ENCODE data around the gene MTRF1L. TPM values are rescaled to one million over a fixed set of nuclear protein-coding genes. Genes with fewer than 3 reads are reported as not detected.

MTRF1L gene
- total and polyA plus RNA-seq, 7 experiments from 2014 or later: 6.1 to 18.1 (median 10.6) TPM

DNA sequence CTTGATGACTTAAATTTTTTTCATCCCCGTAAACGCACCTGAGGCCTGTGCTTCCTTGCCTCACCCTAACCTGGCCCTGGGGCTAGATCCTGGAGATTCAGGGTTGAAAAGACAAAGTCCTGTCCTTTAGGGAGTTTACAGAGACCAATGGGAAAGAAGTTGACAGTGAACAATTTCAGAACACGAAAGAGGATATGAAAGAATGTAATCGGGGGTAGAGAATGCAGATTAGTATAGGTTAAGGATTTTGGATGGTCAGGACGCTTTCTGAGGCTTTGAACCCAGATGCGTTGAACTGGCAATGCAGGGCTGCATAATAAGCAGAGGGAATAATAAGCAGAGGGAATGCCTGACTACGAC lies 18.0 kb downstream of the MTRF1L start:
- H3K27me3 ChIP-seq (ENCODE audit: control insufficient read depth in 2 of 2, insufficient read depth in 2 of 2, low read length in 2 of 2): no peaks in the 10 kb centered on the region
- peak overlapping the region; percentile 87 to 99 (median 95) for H3K27ac Mint-ChIP-seq
- peaks cover 10 to 20% of the 10 kb centered on the region in 2 donors for H3K4me1 ChIP-seq (ENCODE audit: control insufficient read depth in 2 of 2, insufficient read depth in 2 of 2, low read length in 2 of 2)
- ATAC-seq (no peak), DNase-seq (no peak)
- no peaks in the 10 kb centered on the region for H3K9me3 ChIP-seq (ENCODE audit: control insufficient read depth in 2 of 3, low read length in 3 of 3)
- no peaks in the 10 kb centered on the region for H3K27me3 Mint-ChIP-seq
- POLR2A ChIA-PET: interaction anchor here (2.1 kb wide), 1 partner anchor 17 kb away, joined by 16 read pairs; the partner anchor contains the start of gene MTRF1L
- H3K4me1 Mint-ChIP-seq: peaks cover 30 to 54% (median 41%) of the 10 kb centered on the region in 7 donors
- peak overlapping the region; percentile 92 to 100 (median 96) for H3K4me3 Mint-ChIP-seq
- peaks cover 0 to 4% (median 0%) of the 10 kb centered on the region in 3 experiments for H3K36me3 ChIP-seq (ENCODE audit: control insufficient read depth in 2 of 3, insufficient read depth in 3 of 3, low read length in 3 of 3)
- H3K4me3 ChIP-seq (ENCODE audit: low read length): peak overlapping the region; percentile 94
- intact Hi-C loops (cut with micrococcal nuclease): loop anchor here in 1 of 2 donors (2.0 to 5.0 kb wide), 3 partner anchors 40 to 1748 kb away; partner anchors contain the start of gene SCAF8
- peaks cover 0 to 6% (median 0%) of the 10 kb centered on the region in 11 donors for H3K9me3 Mint-ChIP-seq
- H3K27ac ChIP-seq (ENCODE audit: low read depth, low read length): peak overlapping the region; percentile 89
- peaks cover 0 to 22% (median 3%) of the 10 kb centered on the region in 5 donors for H3K36me3 Mint-ChIP-seq
- CTCF ChIA-PET: interaction anchor here (1.1 kb wide), 1 partner anchor 14 kb away, joined by 3 read pairs; no protein-coding TSS in a partner anchor

- ChIA-PET CTCF (interaction anchor here (0.8 kb wide), 1 partner anchor 24 kb away, joined by 3 read pairs; no protein-coding TSS in a partner anchor), POLR2A (interaction anchor here (0.7 to 2.1 kb wide), 6 partner anchors 13 to 1594 kb away, joined by 3 to 16 read pairs (median 4); partner anchors contain the start of gene MTRF1L)
- Histone ChIP-seq H3K36me3 (ENCODE audit: control insufficient read depth in 2 of 3, insufficient read depth in 3 of 3, low read length in 3 of 3) (peaks cover 0 to 4% (median 0%) of the 10 kb centered on the region in 3 experiments), H3K27me3 (ENCODE audit: control insufficient read depth in 2 of 2, insufficient read depth in 2 of 2, low read length in 2 of 2) (no peaks in the 10 kb centered on the region), H3K9me3 (ENCODE audit: control insufficient read depth in 2 of 3, low read length in 3 of 3) (no peaks in the 10 kb centered on the region), H3K4me3 (ENCODE audit: low read length) (peak overlapping the region; percentile 94), H3K27ac (ENCODE audit: low read depth, low read length) (peak overlapping the region; percentile 89), H3K4me1 (ENCODE audit: control insufficient read depth in 2 of 2, insufficient read depth in 2 of 2, low read length in 2 of 2) (peaks cover 10 to 20% of the 10 kb centered on the region in 2 donors)
- Mint-ChIP-seq H3K4me3 (peak overlapping the region; percentile 92 to 100 (median 96)), H3K9me3 (peaks cover 0 to 6% (median 0%) of the 10 kb centered on the region in 11 donors), H3K27ac (peak overlapping the region; percentile 87 to 99 (median 95)), H3K36me3 (peaks cover 0 to 22% (median 3%) of the 10 kb centered on the region in 5 donors), H3K27me3 (no peaks in the 10 kb centered on the region), H3K4me1 (peaks cover 30 to 58% (median 43%) of the 10 kb centered on the region in 7 donors)
- intact Hi-C loops (cut with micrococcal nuclease): loop anchor here (2.0 to 5.0 kb wide), 8 partner anchors 41 to 1749 kb away; partner anchors contain the start of genes RMND1 (in 2 of the 2), SCAF8 (in 2 of the 2) and ZBTB2 (in 2 of the 2)
- DNase-seq (peak in 3 of 9 donors; percentile 85 to 98 (median 92)), ATAC-seq (peak; percentile 8)
Observed at GRCh38 chr6:152983637-152984512, 18.6 kb downstream of the MTRF1L start.

DNA sequence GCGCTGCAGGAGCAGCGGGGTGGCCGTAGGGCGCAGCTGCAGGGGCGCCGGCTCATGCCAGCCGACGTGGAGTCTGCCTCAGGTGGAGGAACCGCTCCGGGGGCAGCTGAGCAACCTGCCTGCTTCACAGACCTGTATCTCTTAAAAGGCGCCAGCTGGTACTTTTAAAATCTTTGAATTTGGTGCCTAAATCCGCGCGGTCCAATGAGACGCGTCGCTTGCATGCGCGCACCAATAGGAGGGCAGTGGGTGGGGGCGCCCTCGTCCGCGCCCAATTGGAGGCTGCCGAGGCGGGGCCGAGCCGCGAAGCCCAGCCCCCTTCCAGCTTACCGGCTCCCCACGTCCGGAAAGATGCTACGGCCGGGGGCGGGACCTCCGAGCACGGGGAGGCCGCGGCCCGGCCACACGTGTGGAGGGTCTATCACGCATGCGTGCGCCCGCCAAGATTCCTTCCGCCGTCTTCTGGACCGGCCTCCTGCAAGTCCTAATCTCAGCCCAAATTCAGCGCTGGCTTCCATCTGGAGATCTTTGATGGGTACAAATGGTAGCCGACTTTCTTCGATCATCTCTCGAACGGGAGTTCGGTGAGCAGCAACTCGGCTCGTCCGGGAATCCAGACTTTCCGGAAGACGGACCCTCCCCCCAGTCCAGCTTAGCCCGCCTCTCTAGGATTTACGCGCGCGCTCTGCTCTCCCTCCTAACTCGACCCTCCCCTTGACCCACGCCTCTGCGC lies 19.4 kb downstream of the MTRF1L start, which contains the start of gene FBXO5:
FBXO5 (minus strand) TSS at position 138 of the 733 bp plus-strand sequence; CDS start at position 56, 82 bp downstream.
- intact Hi-C loops (cut with micrococcal nuclease): loop anchor here (2.0 to 5.0 kb wide), 8 partner anchors 42 to 1750 kb away; partner anchors contain the start of genes RMND1 (in 2 of the 2), SCAF8 (in 2 of the 2) and ZBTB2 (in 2 of the 2)
- Histone ChIP-seq H3K4me1 (ENCODE audit: control insufficient read depth in 2 of 2, insufficient read depth in 2 of 2, low read length in 2 of 2) (peaks cover 10 to 20% of the 10 kb centered on the region in 2 donors), H3K4me3 (ENCODE audit: low read length) (peak within 1 kb of the TSS; percentile 94), H3K27me3 (ENCODE audit: control insufficient read depth in 2 of 2, insufficient read depth in 2 of 2, low read length in 2 of 2) (no peaks in the 10 kb centered on the region), H3K9me3 (ENCODE audit: control insufficient read depth in 2 of 3, low read length in 3 of 3) (no peaks in the 10 kb centered on the region), H3K36me3 (ENCODE audit: control insufficient read depth in 2 of 3, insufficient read depth in 3 of 3, low read length in 3 of 3) (peaks cover 0 to 4% (median 0%) of the 10 kb centered on the region in 3 experiments), H3K27ac (ENCODE audit: low read depth, low read length) (peak within 1 kb of the TSS; percentile 89)
- Mint-ChIP-seq H3K36me3 (peaks cover 0 to 25% (median 3%) of the 10 kb centered on the region in 5 donors), H3K27me3 (no peaks in the 10 kb centered on the region), H3K4me3 (peak within 1 kb of the TSS; percentile 92 to 100 (median 96)), H3K4me1 (peaks cover 33 to 58% (median 43%) of the 10 kb centered on the region in 7 donors), H3K9me3 (peaks cover 0 to 6% (median 0%) of the 10 kb centered on the region in 11 donors), H3K27ac (peak within 1 kb of the TSS; percentile 87 to 99 (median 95))
- peak; percentile 97 for ATAC-seq
- ChIA-PET POLR2A (interaction anchor here (0.7 to 2.1 kb wide), 6 partner anchors 14 to 1594 kb away, joined by 3 to 16 read pairs (median 4); partner anchors contain the start of gene MTRF1L), CTCF (interaction anchor here (0.8 kb wide), 1 partner anchor 25 kb away, joined by 3 read pairs; no protein-coding TSS in a partner anchor)
- peak; percentile 94 to 98 (median 96) for DNase-seq

DNA sequence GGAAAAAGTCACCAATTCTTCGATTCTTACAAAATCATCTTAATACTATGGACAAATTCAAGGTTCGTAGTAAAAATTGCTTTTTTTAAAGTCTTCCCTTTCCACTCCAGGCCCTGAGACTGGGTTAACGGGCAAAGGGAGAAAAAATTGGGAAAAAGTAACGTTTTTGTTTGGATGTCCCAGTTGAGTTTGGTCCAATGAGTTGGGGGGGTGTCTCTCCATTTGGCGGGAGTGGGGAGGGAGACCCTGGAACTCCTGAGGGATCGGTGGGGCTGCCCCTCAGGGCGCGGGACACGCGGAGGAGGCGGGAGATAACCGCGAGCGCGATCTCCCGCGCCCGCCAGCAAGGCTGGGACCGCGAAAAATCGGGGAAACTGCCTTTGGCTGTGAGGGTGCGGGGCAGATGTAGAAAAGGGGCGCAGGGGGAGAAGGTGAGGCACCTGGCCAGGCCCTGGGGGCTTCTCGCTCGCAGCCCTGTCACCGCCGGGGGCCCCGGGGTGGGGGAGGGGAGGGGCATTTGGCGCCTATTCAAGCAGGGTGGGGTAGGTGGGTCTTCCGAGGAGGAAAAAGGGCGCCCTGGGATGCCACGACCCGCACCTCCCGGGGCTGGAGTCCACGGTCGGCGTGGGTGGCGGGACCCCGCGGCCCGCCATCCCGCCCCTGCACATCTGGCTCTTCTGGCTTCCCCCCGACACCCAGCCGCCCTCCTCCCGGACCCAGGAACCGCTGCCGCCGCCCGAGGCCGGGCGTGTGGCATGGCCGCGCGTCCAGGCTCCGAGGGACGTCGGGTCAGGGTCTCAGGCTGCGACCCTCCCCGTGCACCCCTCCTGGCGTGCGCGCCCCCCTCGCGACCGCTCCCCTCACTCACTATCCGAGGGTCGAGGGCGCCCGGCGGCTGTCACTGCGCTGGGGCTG lies 20.3 kb downstream of the MTRF1L start:
- POLR2A ChIA-PET: interaction anchor here (1.2 to 2.1 kb wide), 4 partner anchors 14 to 1593 kb away, joined by 4 to 16 read pairs (median 5); partner anchors contain the start of gene MTRF1L
- intact Hi-C loops (cut with micrococcal nuclease): loop anchor here (1.0 to 5.0 kb wide), 9 partner anchors 21 to 1751 kb away; partner anchors contain the start of genes RMND1 (in 2 of the 2), SCAF8 (in 2 of the 2) and ZBTB2 (in 2 of the 2)
- Histone ChIP-seq H3K27me3 (ENCODE audit: control insufficient read depth in 2 of 2, insufficient read depth in 2 of 2, low read length in 2 of 2) (no peaks in the 10 kb centered on the region), H3K9me3 (ENCODE audit: control insufficient read depth in 2 of 3, low read length in 3 of 3) (no peaks in the 10 kb centered on the region), H3K4me3 (ENCODE audit: low read length) (peak overlapping the region; percentile 94), H3K4me1 (ENCODE audit: control insufficient read depth in 2 of 2, insufficient read depth in 2 of 2, low read length in 2 of 2) (peaks cover 10 to 20% of the 10 kb centered on the region in 2 donors), H3K27ac (ENCODE audit: low read depth, low read length) (no peak overlapping the region), H3K36me3 (ENCODE audit: control insufficient read depth in 2 of 3, insufficient read depth in 3 of 3, low read length in 3 of 3) (peaks cover 0 to 4% (median 0%) of the 10 kb centered on the region in 3 experiments)
- Mint-ChIP-seq H3K36me3 (peaks cover 0 to 25% (median 3%) of the 10 kb centered on the region in 5 donors), H3K9me3 (peaks cover 0 to 6% (median 0%) of the 10 kb centered on the region in 11 donors), H3K27me3 (no peaks in the 10 kb centered on the region), H3K27ac (peak overlapping the region in 1 of 9 donors; percentile 99), H3K4me1 (peaks cover 32 to 58% (median 42%) of the 10 kb centered on the region in 7 donors), H3K4me3 (peak overlapping the region; percentile 92 to 100 (median 96))
- CTCF ChIA-PET: interaction anchor here (0.8 kb wide), 1 partner anchor 26 kb away, joined by 3 read pairs; no protein-coding TSS in a partner anchor
- DNase-seq (peak in 2 of 9 donors; percentile 12 to 54), ATAC-seq (no peak)

GRCh38 chr6:152981219-152981618 lies 21.3 kb downstream of the MTRF1L start:
- Mint-ChIP-seq H3K9me3 (peaks cover 0 to 6% (median 0%) of the 10 kb centered on the region in 11 donors), H3K27ac (peak overlapping the region in 1 of 9 donors; percentile 3), H3K27me3 (no peaks in the 10 kb centered on the region), H3K4me3 (peak overlapping the region in 9 of 10 donors; percentile 0 to 84 (median 36)), H3K36me3 (peaks cover 0 to 23% (median 11%) of the 10 kb centered on the region in 5 donors), H3K4me1 (peaks cover 34 to 61% (median 46%) of the 10 kb centered on the region in 7 donors)
- peaks cover 0 to 4% (median 0%) of the 10 kb centered on the region in 3 experiments for H3K36me3 ChIP-seq (ENCODE audit: control insufficient read depth in 2 of 3, insufficient read depth in 3 of 3, low read length in 3 of 3)
- no peaks in the 10 kb centered on the region for H3K9me3 ChIP-seq (ENCODE audit: control insufficient read depth in 2 of 3, low read length in 3 of 3)
- intact Hi-C loops (cut with micrococcal nuclease): loop anchor here (1.0 to 5.0 kb wide), 3 partner anchors 22 to 1751 kb away; partner anchors contain the start of gene SCAF8 (in 1 of the 2)
- H3K4me3 ChIP-seq (ENCODE audit: low read length): no peak overlapping the region
- H3K27ac ChIP-seq (ENCODE audit: low read depth, low read length): no peak overlapping the region
- POLR2A ChIA-PET: no interaction called here
- H3K27me3 ChIP-seq (ENCODE audit: control insufficient read depth in 2 of 2, insufficient read depth in 2 of 2, low read length in 2 of 2): no peaks in the 10 kb centered on the region
- CTCF ChIA-PET: no interaction called here
- peaks cover 10 to 20% of the 10 kb centered on the region in 2 donors for H3K4me1 ChIP-seq (ENCODE audit: control insufficient read depth in 2 of 2, insufficient read depth in 2 of 2, low read length in 2 of 2)
- DNase-seq: no peak
- ATAC-seq: no peak

Measured in naive thymus-derived CD4-positive, alpha-beta T cell (primary cell).